Measurements from ENCODE around the gene CDH20. TPM values are rescaled to one million over a fixed set of nuclear protein-coding genes. Genes with fewer than 3 reads are reported as not detected.

CDH20 gene
- total RNA-seq, 1 experiment from 2014 or later, result not detected

GRCh38 chr18:61336766-61337165, 3.5 kb downstream of the CDH20 start:
- Histone ChIP-seq H3K9ac (ENCODE audit: low read length) (no peak overlapping the region), H4K20me1 (ENCODE audit: low read length) (no peaks in the 10 kb centered on the region), H3F3A (ENCODE audit: low read length, unreplicated experiment) (no peaks in the 10 kb centered on the region), H3K9me3 (ENCODE audit: low read length) (no peaks in the 10 kb centered on the region), H3K4me2 (ENCODE audit: low read length) (no peak overlapping the region), H3K36me3 (ENCODE audit: low read depth, low read length) (no peaks in the 10 kb centered on the region), H3K79me2 (ENCODE audit: low read length) (no peaks in the 10 kb centered on the region), H3K4me3 (ENCODE audit: low read length) (no peak overlapping the region), H2AFZ (ENCODE audit: low read length) (no peak overlapping the region), H3K4me1 (ENCODE audit: insufficient read depth, low read length) (no peaks in the 10 kb centered on the region), H3K27ac (ENCODE audit: low read length) (no peak overlapping the region), H3K27me3 (ENCODE audit: low read length) (peaks cover 28% of the 10 kb centered on the region), H3K9me2 (replicated peaks; ENCODE audit: low read length) (no peaks in the 10 kb centered on the region)
- DNase-seq, result no peak
- ChIA-PET POLR2A (ENCODE audit: unreplicated experiment) (no interaction called here), CTCF (no interaction called here)
- no peak for ATAC-seq
- intact Hi-C loops (cut with micrococcal nuclease), result no loop called here
- no peak for TF ChIP-seq EZH2phosphoT487 (IDR thresholded peaks at IDR 0.05; ENCODE audit: borderline replicate concordance, low read length)
- TF ChIP-seq EZH2 (IDR thresholded peaks at IDR 0.05; ENCODE audit: low read length, unreplicated experiment), result no peak
- TF ChIP-seq, protein P1, sequence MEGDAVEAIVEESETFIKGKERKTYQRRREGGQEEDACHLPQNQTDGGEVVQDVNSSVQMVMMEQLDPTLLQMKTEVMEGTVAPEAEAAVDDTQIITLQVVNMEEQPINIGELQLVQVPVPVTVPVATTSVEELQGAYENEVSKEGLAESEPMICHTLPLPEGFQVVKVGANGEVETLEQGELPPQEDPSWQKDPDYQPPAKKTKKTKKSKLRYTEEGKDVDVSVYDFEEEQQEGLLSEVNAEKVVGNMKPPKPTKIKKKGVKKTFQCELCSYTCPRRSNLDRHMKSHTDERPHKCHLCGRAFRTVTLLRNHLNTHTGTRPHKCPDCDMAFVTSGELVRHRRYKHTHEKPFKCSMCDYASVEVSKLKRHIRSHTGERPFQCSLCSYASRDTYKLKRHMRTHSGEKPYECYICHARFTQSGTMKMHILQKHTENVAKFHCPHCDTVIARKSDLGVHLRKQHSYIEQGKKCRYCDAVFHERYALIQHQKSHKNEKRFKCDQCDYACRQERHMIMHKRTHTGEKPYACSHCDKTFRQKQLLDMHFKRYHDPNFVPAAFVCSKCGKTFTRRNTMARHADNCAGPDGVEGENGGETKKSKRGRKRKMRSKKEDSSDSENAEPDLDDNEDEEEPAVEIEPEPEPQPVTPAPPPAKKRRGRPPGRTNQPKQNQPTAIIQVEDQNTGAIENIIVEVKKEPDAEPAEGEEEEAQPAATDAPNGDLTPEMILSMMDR (conservative IDR thresholded peaks at IDR 0.05; ENCODE audit: low read depth, low read length), result no peak
- no TSS peak for BruUV-seq (replicated peaks)

DNA sequence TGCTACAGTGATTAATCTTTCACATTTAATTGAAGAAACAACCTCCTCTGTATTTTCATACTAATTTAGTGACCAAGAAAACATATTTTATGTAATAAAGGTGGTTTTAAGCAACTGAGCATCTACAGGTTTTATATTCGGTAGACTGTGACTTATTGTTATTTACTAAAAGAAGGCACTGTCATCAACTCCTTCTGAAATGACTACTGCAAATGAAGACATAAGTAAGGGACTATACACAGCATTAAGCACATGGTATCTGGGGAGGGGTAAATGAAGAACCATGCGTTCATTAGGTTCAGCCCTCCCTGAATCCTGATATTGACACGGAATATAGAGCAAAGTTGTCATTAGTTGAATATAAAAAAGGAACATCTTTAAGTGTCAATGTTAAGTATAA, 4.3 kb downstream of the CDH20 start:
- no TSS peak for BruUV-seq (replicated peaks)
- peaks cover 28% of the 10 kb centered on the region for H3K27me3 ChIP-seq (ENCODE audit: low read length)
- no peak overlapping the region for H3K27ac ChIP-seq (ENCODE audit: low read length)
- ATAC-seq (no peak), DNase-seq (no peak)
- H4K20me1 ChIP-seq (ENCODE audit: low read length), result no peaks in the 10 kb centered on the region
- no peaks in the 10 kb centered on the region for H3K9me3 ChIP-seq (ENCODE audit: low read length)
- CTCF ChIA-PET, result no interaction called here
- no peaks in the 10 kb centered on the region for H3K9me2 ChIP-seq (replicated peaks; ENCODE audit: low read length)
- TF ChIP-seq, protein P1 (conservative IDR thresholded peaks at IDR 0.05; ENCODE audit: low read depth, low read length), result no peak
- TF ChIP-seq EZH2 (IDR thresholded peaks at IDR 0.05; ENCODE audit: low read length, unreplicated experiment) (no peak), EZH2phosphoT487 (IDR thresholded peaks at IDR 0.05; ENCODE audit: borderline replicate concordance, low read length) (no peak)
- no peaks in the 10 kb centered on the region for H3F3A ChIP-seq (ENCODE audit: low read length, unreplicated experiment)
- H2AFZ ChIP-seq (ENCODE audit: low read length), result no peak overlapping the region
- no peaks in the 10 kb centered on the region for H3K4me1 ChIP-seq (ENCODE audit: insufficient read depth, low read length)
- H3K36me3 ChIP-seq (ENCODE audit: low read depth, low read length), result no peaks in the 10 kb centered on the region
- H3K4me2 ChIP-seq (ENCODE audit: low read length), result no peak overlapping the region
- POLR2A ChIA-PET (ENCODE audit: unreplicated experiment), result no interaction called here
- H3K4me3 ChIP-seq (ENCODE audit: low read length), result no peak overlapping the region
- no peak overlapping the region for H3K9ac ChIP-seq (ENCODE audit: low read length)
- H3K79me2 ChIP-seq (ENCODE audit: low read length), result no peaks in the 10 kb centered on the region
- intact Hi-C loops (cut with micrococcal nuclease), result no loop called here

GRCh38 chr18:61340148-61340547, 6.9 kb downstream of the CDH20 start:
- no peak overlapping the region for H3K4me2 ChIP-seq (ENCODE audit: low read length)
- H3K9ac ChIP-seq (ENCODE audit: low read length), result no peak overlapping the region
- no peaks in the 10 kb centered on the region for H4K20me1 ChIP-seq (ENCODE audit: low read length)
- no peaks in the 10 kb centered on the region for H3K36me3 ChIP-seq (ENCODE audit: low read depth, low read length)
- peaks cover 17% of the 10 kb centered on the region for H3K27me3 ChIP-seq (ENCODE audit: low read length)
- H3F3A ChIP-seq (ENCODE audit: low read length, unreplicated experiment), result no peaks in the 10 kb centered on the region
- no peak overlapping the region for H3K4me3 ChIP-seq (ENCODE audit: low read length)
- no peaks in the 10 kb centered on the region for H3K9me3 ChIP-seq (ENCODE audit: low read length)
- H3K79me2 ChIP-seq (ENCODE audit: low read length), result no peaks in the 10 kb centered on the region
- H3K4me1 ChIP-seq (ENCODE audit: insufficient read depth, low read length), result no peaks in the 10 kb centered on the region
- intact Hi-C loops (cut with micrococcal nuclease), result no loop called here
- H2AFZ ChIP-seq (ENCODE audit: low read length), result no peak overlapping the region
- POLR2A ChIA-PET (ENCODE audit: unreplicated experiment), result no interaction called here
- CTCF ChIA-PET, result no interaction called here
- DNase-seq, result no peak
- no peak for ATAC-seq
- no peaks in the 10 kb centered on the region for H3K9me2 ChIP-seq (replicated peaks; ENCODE audit: low read length)
- no peak overlapping the region for H3K27ac ChIP-seq (ENCODE audit: low read length)
- no TSS peak for BruUV-seq (replicated peaks)
- TF ChIP-seq EZH2phosphoT487 (IDR thresholded peaks at IDR 0.05; ENCODE audit: borderline replicate concordance, low read length) (no peak), EZH2 (IDR thresholded peaks at IDR 0.05; ENCODE audit: low read length, unreplicated experiment) (no peak)
- TF ChIP-seq, protein P1 (conservative IDR thresholded peaks at IDR 0.05; ENCODE audit: low read depth, low read length), result no peak
